SK-N-SH (cell line): Measurements from ENCODE around the gene MID1. TPM values are rescaled to one million over a fixed set of nuclear protein-coding genes. Genes with fewer than 3 reads are reported as not detected.
A peak's percentile ranks its signal among the peaks of the same experiment; 100 is the strongest.

ENCODE experiments used
- CHD2 ChIP-seq: fragments of 150-350 bp; IDR thresholded peaks from 2 replicates; pipeline ENCODE4 v1.6.1; 2018; ENCODE audit warnings: low read length; ENCODE audit not compliant: partially characterized antibody
- EZH2phosphoT487 ChIP-seq: fragments of 200-600 bp; sonication (generic); IDR thresholded peaks from 2 replicates; pipeline ENCODE4 v1.6.1; 2017; ENCODE audit warnings: low read depth, mixed run types, mild to moderate bottlenecking, antibody characterized with exemption, moderate library complexity, borderline replicate concordance
- FOXM1 ChIP-seq: IDR thresholded peaks from 2 replicates; pipeline ENCODE4 v1.4.0; 2012; ENCODE audit warnings: low read depth, mild to moderate bottlenecking
- GABPA ChIP-seq: IDR thresholded peaks from 2 replicates; pipeline ENCODE4 v1.4.0; 2012; ENCODE audit warnings: low read depth, mild to moderate bottlenecking
- MAX ChIP-seq: IDR thresholded peaks from 2 replicates; pipeline ENCODE4 v1.4.0; 2012; ENCODE audit warnings: low read depth
- MEF2A ChIP-seq: IDR thresholded peaks from 2 replicates; pipeline ENCODE4 v1.4.0; 2012; ENCODE audit warnings: low read depth, borderline replicate concordance
- NFIC ChIP-seq: IDR thresholded peaks from 2 replicates; pipeline ENCODE4 v1.4.0; 2012; ENCODE audit warnings: borderline replicate concordance
- NRF1 ChIP-seq: IDR thresholded peaks from 2 replicates; pipeline ENCODE4 v1.6.1; 2012; ENCODE audit warnings: low read depth, mild to moderate bottlenecking, low read length
- POLR2AphosphoS5 ChIP-seq: IDR thresholded peaks from 2 replicates; pipeline ENCODE4 v1.6.1; 2012; ENCODE audit warnings: low read depth, low read length
- RFX5 ChIP-seq: IDR thresholded peaks from 2 replicates; pipeline ENCODE4 v1.6.1; 2012; ENCODE audit warnings: mild to moderate bottlenecking, improper control_type of control experiment, low read length
- RXRA ChIP-seq: IDR thresholded peaks from 2 replicates; pipeline ENCODE4 v1.4.0; 2012; ENCODE audit warnings: low read depth, mild to moderate bottlenecking, borderline replicate concordance
- SIN3A ChIP-seq: IDR thresholded peaks from 2 replicates; pipeline ENCODE4 v1.6.1; 2012; ENCODE audit warnings: low read depth, mild to moderate bottlenecking, low read length, moderate library complexity, borderline replicate concordance
- TEAD4 ChIP-seq: IDR thresholded peaks from 2 replicates; pipeline ENCODE4 v1.4.0; 2012; ENCODE audit warnings: mild to moderate bottlenecking, borderline replicate concordance; ENCODE audit not compliant: insufficient read depth
- USF2 ChIP-seq: fragments of 150-350 bp; IDR thresholded peaks from 2 replicates; pipeline ENCODE4 v1.6.1; 2017; ENCODE audit warnings: antibody characterized with exemption, low read length, low read depth, borderline replicate concordance
- ZBTB33 ChIP-seq: IDR thresholded peaks from 2 replicates; pipeline ENCODE4 v1.4.0; 2012; ENCODE audit warnings: low read depth, borderline replicate concordance
- polyA plus RNA-seq, 3 experiments: library from polyadenylated mRNA; depleted of rRNA; stranded (reverse); fragments of >200 nt; gene quantifications; 2 replicates each; pipeline ENCODE4 v1.2.3, GENCODE V29; 2012
- TF ChIP-seq, protein P1 (sequence below): fragments of 200-600 bp; sonication (generic); IDR thresholded peaks from 2 replicates; pipeline ENCODE4 v1.6.1; 2017; ENCODE audit warnings: antibody characterized with exemption, mild to moderate bottlenecking, moderate library complexity
- TF ChIP-seq, protein P2 (sequence below): IDR thresholded peaks from 2 replicates; pipeline ENCODE4 v1.6.1; 2012; ENCODE audit warnings: mild to moderate bottlenecking, low read depth, low read length, moderate library complexity

The MID1 gene
- polyA plus RNA-seq, 1 of the 3 experiments (the other 2 are of a cell fraction): 10.4 TPM

DNA sequence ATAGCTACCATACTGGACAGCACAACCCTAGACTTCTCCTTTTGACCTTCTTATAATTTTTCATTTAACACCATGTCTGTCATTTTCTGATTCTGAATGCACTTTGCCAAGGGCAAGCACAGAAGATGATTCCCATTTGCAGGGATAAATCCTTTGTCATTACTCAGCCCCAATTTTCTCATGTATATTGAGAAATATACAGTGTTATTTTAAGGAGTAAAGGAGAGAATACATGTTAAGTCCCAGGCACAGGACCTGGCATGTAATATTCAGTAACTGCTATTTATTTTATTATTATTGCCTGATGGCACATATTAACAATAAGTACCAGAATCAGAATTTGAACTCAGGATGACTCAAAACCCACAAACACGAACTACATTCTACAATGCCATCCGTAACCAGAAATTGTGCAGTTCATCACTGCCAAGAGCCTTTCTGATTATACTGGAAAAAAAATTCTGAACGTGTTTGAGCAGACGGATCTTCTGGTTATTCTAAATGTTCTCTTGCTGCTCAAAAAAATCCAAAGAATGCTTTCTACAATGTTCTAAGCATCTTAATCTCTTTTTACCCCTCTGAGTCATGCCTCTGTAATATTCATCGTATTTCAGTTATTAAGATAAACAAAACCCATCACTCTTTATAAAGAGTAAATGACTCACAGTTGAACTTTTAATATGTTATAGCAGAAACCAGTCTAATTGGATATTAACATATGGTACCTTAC, 170.0 kb downstream of the MID1 start (continued):
- TF ChIP-seq TEAD4 (peak; percentile 93), USF2 (no peak), ZBTB33 (no peak), FOXM1 (peak; percentile 62; the same call in 1 of the 2 replicates), POLR2AphosphoS5 (peak; percentile 47; the same call in 1 of the 2 replicates), MEF2A (peak; percentile 72), MAX (no peak), NRF1 (no peak), EZH2phosphoT487 (no peak), SIN3A (no peak), CHD2 (no peak), GABPA (no peak), RXRA (peak; percentile 82; the same call in 1 of the 2 replicates), NFIC (peak; percentile 59), RFX5 (no peak)
- TF ChIP-seq, protein P1, sequence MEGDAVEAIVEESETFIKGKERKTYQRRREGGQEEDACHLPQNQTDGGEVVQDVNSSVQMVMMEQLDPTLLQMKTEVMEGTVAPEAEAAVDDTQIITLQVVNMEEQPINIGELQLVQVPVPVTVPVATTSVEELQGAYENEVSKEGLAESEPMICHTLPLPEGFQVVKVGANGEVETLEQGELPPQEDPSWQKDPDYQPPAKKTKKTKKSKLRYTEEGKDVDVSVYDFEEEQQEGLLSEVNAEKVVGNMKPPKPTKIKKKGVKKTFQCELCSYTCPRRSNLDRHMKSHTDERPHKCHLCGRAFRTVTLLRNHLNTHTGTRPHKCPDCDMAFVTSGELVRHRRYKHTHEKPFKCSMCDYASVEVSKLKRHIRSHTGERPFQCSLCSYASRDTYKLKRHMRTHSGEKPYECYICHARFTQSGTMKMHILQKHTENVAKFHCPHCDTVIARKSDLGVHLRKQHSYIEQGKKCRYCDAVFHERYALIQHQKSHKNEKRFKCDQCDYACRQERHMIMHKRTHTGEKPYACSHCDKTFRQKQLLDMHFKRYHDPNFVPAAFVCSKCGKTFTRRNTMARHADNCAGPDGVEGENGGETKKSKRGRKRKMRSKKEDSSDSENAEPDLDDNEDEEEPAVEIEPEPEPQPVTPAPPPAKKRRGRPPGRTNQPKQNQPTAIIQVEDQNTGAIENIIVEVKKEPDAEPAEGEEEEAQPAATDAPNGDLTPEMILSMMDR: no peak
- TF ChIP-seq, protein P2, sequence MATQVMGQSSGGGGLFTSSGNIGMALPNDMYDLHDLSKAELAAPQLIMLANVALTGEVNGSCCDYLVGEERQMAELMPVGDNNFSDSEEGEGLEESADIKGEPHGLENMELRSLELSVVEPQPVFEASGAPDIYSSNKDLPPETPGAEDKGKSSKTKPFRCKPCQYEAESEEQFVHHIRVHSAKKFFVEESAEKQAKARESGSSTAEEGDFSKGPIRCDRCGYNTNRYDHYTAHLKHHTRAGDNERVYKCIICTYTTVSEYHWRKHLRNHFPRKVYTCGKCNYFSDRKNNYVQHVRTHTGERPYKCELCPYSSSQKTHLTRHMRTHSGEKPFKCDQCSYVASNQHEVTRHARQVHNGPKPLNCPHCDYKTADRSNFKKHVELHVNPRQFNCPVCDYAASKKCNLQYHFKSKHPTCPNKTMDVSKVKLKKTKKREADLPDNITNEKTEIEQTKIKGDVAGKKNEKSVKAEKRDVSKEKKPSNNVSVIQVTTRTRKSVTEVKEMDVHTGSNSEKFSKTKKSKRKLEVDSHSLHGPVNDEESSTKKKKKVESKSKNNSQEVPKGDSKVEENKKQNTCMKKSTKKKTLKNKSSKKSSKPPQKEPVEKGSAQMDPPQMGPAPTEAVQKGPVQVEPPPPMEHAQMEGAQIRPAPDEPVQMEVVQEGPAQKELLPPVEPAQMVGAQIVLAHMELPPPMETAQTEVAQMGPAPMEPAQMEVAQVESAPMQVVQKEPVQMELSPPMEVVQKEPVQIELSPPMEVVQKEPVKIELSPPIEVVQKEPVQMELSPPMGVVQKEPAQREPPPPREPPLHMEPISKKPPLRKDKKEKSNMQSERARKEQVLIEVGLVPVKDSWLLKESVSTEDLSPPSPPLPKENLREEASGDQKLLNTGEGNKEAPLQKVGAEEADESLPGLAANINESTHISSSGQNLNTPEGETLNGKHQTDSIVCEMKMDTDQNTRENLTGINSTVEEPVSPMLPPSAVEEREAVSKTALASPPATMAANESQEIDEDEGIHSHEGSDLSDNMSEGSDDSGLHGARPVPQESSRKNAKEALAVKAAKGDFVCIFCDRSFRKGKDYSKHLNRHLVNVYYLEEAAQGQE: no peak
- TF ChIP-seq, all 33 proteins: peak for 11
